M059J (cell line): Measurements from ENCODE around the gene UBQLN1. TPM values are rescaled to one million over a fixed set of nuclear protein-coding genes. Genes with fewer than 3 reads are reported as not detected.
"Not testable (repeated sequence)": the region's sequence is repeated elsewhere in the genome, so short reads cannot be mapped to it uniquely, and the experiment has no call there.

Experiments used
- DNase-seq: peaks from one replicate; pipeline ENCODE4 v3.0.0-alpha.2; 2012; ENCODE audit warnings: low read depth
- total RNA-seq: library from RNA; depleted of rRNA; stranded (reverse); fragments of >200 nt; shearing (Covaris generic); gene quantifications from 2 replicates; pipeline ENCODE4 v1.2.3, GENCODE V29; 2014; rRNA removed

UBQLN1 gene
- total RNA-seq: 115 and 165 TPM in 2 replicates

- DNase-seq: peak; percentile 91
Observed at GRCh38 chr9:83707768-83708514, at the start of gene UBQLN1. Gene UBQLN1 (minus strand): TSS chr9:83707958. CDS start chr9:83707679, 279 bp downstream.

GRCh38 chr9:83754383-83754977, 46.7 kb upstream of the UBQLN1 start:
- no peak for DNase-seq

- DNase-seq: no peak
Observed at GRCh38 chr9:83749706-83750105, 41.9 kb upstream of the UBQLN1 start.

GRCh38 chr9:83744206-83744605, 36.4 kb upstream of the UBQLN1 start:
- no peak for DNase-seq

GRCh38 chr9:83733739-83734138, 26.0 kb upstream of the UBQLN1 start:
- no peak for DNase-seq

GRCh38 chr9:83728591-83729368, 21.0 kb upstream of the UBQLN1 start:
- not testable (repeated sequence) for DNase-seq

GRCh38 chr9:83724436-83724835, 16.7 kb upstream of the UBQLN1 start:
- no peak for DNase-seq

- DNase-seq: peak; percentile 50
Observed at GRCh38 chr9:83722726-83723495, 15.2 kb upstream of the UBQLN1 start.

GRCh38 chr9:83721509-83721908, 13.8 kb upstream of the UBQLN1 start:
- no peak for DNase-seq

- DNase-seq: no peak
Observed at GRCh38 chr9:83715794-83716193, 8.0 kb upstream of the UBQLN1 start.

- DNase-seq: no peak
Observed at GRCh38 chr9:83715221-83715620, 7.5 kb upstream of the UBQLN1 start.

GRCh38 chr9:83714329-83714728, 6.6 kb upstream of the UBQLN1 start:
- DNase-seq: no peak

- DNase-seq: peak; percentile 58
Observed at GRCh38 chr9:83708515-83709158, 879 bp upstream of the UBQLN1 start.

GRCh38 chr9:83707518-83707767, 315 bp downstream of the UBQLN1 start:
- peak; percentile 81 for DNase-seq

GRCh38 chr9:83706676-83707517, 861 bp downstream of the UBQLN1 start:
- DNase-seq: peak; percentile 33

GRCh38 chr9:83705219-83705651, 2.5 kb downstream of the UBQLN1 start:
- DNase-seq: not testable (repeated sequence)

GRCh38 chr9:83701769-83702168, 6.0 kb downstream of the UBQLN1 start:
- peak; percentile 78 for DNase-seq

GRCh38 chr9:83701286-83701685, 6.5 kb downstream of the UBQLN1 start:
- DNase-seq: no peak

GRCh38 chr9:83699615-83700014, 8.1 kb downstream of the UBQLN1 start:
- DNase-seq: no peak

- no peak for DNase-seq
Observed at GRCh38 chr9:83698976-83699585, 8.7 kb downstream of the UBQLN1 start.
